ENCODE data around the gene RSPRY1.

DNA sequence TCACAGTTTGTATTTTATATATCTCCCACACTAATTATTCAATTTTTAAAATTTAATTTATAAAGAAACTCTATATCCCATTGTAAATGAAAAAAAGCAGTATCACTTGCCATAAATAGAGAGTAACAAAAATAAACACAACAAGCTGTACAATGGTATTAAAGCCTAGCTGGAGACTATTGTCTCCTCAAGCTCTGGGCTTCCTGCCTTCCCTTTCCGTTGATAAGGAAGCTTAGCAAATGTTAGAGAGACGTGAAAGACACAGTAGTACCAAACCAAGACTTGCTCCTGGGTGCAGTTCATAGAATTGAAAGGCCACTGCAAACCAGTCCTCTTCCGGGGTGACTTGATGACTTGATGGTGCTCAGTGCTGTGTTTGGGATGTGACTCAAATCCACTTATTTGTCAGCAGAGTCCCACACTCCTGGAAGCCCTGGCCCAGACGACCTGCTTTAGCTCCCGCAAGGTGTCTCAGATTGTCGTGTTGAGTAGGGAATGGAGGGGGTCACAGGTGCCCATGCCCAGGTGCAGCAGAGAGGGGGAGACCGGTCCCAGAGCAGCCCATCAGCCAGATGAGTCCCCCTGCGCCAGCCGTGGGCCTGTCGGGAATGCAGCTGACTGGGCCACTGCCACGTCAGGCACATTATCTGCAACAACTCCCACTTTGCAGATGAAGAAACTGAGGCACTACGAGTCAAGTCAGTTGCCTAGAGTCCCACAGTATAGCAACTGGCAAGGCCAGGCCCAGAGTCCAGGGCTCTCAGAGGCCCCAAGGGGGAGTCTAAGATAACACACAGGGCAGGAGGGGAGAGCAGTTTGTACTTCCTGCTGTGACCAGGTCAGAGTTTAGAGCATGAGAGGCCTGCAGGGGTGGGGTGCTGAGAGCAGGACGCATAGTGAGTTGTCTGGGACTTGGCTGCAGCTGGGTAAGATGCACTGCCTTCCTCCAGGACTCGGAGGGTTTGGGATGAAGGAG is 40.8 kb upstream of the RSPRY1 start:
- no peak for TF ChIP-seq POLR2A (IDR thresholded peaks at IDR 0.05; ENCODE audit: borderline replicate concordance, extremely low read depth, insufficient read depth, insufficient read length)
- TF ChIP-seq TCF7L2 (IDR thresholded peaks at IDR 0.05; ENCODE audit: borderline replicate concordance, extremely low read depth, insufficient read depth, insufficient read length), result no peak
- TF ChIP-seq MAX (IDR thresholded peaks at IDR 0.05), result no peak
- TF ChIP-seq SIN3A (IDR thresholded peaks at IDR 0.05; ENCODE audit: low read depth), result no peak
- TF ChIP-seq, protein P1, sequence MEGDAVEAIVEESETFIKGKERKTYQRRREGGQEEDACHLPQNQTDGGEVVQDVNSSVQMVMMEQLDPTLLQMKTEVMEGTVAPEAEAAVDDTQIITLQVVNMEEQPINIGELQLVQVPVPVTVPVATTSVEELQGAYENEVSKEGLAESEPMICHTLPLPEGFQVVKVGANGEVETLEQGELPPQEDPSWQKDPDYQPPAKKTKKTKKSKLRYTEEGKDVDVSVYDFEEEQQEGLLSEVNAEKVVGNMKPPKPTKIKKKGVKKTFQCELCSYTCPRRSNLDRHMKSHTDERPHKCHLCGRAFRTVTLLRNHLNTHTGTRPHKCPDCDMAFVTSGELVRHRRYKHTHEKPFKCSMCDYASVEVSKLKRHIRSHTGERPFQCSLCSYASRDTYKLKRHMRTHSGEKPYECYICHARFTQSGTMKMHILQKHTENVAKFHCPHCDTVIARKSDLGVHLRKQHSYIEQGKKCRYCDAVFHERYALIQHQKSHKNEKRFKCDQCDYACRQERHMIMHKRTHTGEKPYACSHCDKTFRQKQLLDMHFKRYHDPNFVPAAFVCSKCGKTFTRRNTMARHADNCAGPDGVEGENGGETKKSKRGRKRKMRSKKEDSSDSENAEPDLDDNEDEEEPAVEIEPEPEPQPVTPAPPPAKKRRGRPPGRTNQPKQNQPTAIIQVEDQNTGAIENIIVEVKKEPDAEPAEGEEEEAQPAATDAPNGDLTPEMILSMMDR (IDR thresholded peaks at IDR 0.05 in 2 of 3, conservative IDR thresholded peaks at IDR 0.05 in 1 of 3; ENCODE audit: borderline replicate concordance in 1 of 3, insufficient read depth in 1 of 3, low read depth in 2 of 3, low read length in 2 of 3), result no peak
- TF ChIP-seq REST (IDR thresholded peaks at IDR 0.05; ENCODE audit: low read depth), result no peak
- TF ChIP-seq ELF1 (IDR thresholded peaks at IDR 0.05; ENCODE audit: borderline replicate concordance, low read depth), result no peak
- no peak for TF ChIP-seq EZH2 (IDR thresholded peaks at IDR 0.05)
- no peak for TF ChIP-seq RAD21 (IDR thresholded peaks at IDR 0.05; ENCODE audit: low read depth)
- no peak for TF ChIP-seq ZFX (IDR thresholded peaks at IDR 0.05)
- TF ChIP-seq POLR2AphosphoS5 (IDR thresholded peaks at IDR 0.05; ENCODE audit: low read depth, low read length), result no peak
- no peak for TF ChIP-seq SRF (IDR thresholded peaks at IDR 0.05; ENCODE audit: low read depth)

Data from HCT116 (cell line).